Stimulated activated CD4-positive, alpha-beta T cell treated with anti-CD3 and anti-CD28 coated beads, Interleukin-12 subunit alpha, Interleukin-12 subunit beta, amount 100 ng/mL, for 48 hours (primary cell): ENCODE data around the gene DDX39A.

Source experiments
- DNase-seq, 3 donors: peaks; one replicate each; pipeline ENCODE4 v3.0.0-alpha.2; 2020; ENCODE audit warnings: low read depth in 2 of 3, low spot score in 1 of 3

DDX39A gene

GRCh38 chr19:14434543-14435319 lies 15.6 kb upstream of the DDX39A start:
- DNase-seq: no peak

GRCh38 chr19:14433554-14434501 lies 14.7 kb upstream of the DDX39A start:
- no peak for DNase-seq

GRCh38 chr19:14432791-14433553 lies 13.8 kb upstream of the DDX39A start, which contains the start of gene PKN1:
TSS of gene PKN1 (plus strand) at chr19:14433306. CDS start at chr19:14433522, 216 bp downstream.
- DNase-seq: no peak

- no peak for DNase-seq
Observed at GRCh38 chr19:14430712-14431111, 11.6 kb upstream of the DDX39A start.

- DNase-seq: no peak
Observed at GRCh38 chr19:14428882-14429416, 9.8 kb upstream of the DDX39A start.

GRCh38 chr19:14427461-14427860 lies 8.3 kb upstream of the DDX39A start:
- DNase-seq: no peak

GRCh38 chr19:14425696-14426138 lies 6.6 kb upstream of the DDX39A start:
- DNase-seq: no peak

GRCh38 chr19:14418856-14419105 lies 360 bp downstream of the DDX39A start:
- peak in 2 of 3 donors; percentile 74 to 81 for DNase-seq

- DNase-seq: no peak
Observed at GRCh38 chr19:14416817-14417231, 2.3 kb downstream of the DDX39A start.

- no peak for DNase-seq
Observed at GRCh38 chr19:14414926-14415690, 4.0 kb downstream of the DDX39A start.

GRCh38 chr19:14413693-14414181 lies 5.4 kb downstream of the DDX39A start:
- no peak for DNase-seq

- no peak for DNase-seq
Observed at GRCh38 chr19:14412996-14413692, 6.0 kb downstream of the DDX39A start.

GRCh38 chr19:14412324-14412995 lies 6.7 kb downstream of the DDX39A start:
- no peak for DNase-seq

- no peak for DNase-seq
Observed at GRCh38 chr19:14411938-14412245, 7.2 kb downstream of the DDX39A start.

- no peak for DNase-seq
Observed at GRCh38 chr19:14411161-14411937, 7.8 kb downstream of the DDX39A start.

GRCh38 chr19:14410091-14411051 lies 8.8 kb downstream of the DDX39A start:
- DNase-seq: no peak
